ENCODE results near the gene PLCH1. TPM values are rescaled to one million over a fixed set of nuclear protein-coding genes. Genes with fewer than 3 reads are reported as not detected.

PLCH1 gene
- total RNA-seq, 1 experiment from 2014 or later, result 4.1 TPM

DNA sequence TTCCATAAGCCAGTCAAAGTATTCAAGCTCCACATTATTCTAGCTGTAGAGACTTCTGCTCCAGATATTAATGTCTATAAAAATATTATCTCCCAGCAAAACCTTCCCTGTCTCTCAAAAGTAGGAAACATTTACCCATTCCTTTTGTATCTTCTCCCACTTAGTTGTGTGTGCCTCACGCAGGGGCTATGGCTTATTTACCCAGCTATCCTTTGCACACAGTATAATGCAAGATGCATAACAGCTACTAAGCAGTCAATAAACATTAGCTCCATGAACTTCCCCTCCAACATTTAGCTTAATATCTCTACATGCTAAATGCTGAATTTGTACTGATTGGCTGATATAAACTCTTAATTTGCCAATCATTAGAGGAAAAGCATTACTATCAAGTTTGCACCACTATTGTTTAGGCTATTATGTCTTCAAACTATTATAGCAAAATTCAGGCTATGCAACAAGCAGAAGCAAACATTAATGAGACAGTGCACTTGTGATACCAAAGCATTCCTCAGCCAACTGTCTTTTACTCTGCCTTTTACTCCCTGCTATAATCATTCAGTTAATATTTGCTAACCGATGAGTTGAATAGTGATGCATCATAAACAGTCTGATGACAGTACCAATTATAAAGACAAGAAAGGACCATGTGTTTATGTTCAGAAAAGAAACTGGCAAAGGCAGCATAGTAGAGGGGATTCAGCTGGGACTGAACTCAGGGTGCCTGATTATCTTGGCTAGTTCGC is 81.2 kb downstream of the PLCH1 start:
- ATAC-seq (peak; percentile 39), DNase-seq (peak; percentile 38)
- no peak overlapping the region; the same call in 1 of the 2 replicates for H3K27ac ChIP-seq (ENCODE audit: low read length)
- no peak overlapping the region for H3K4me2 ChIP-seq (ENCODE audit: low read length)
- POLR2A ChIA-PET (ENCODE audit: unreplicated experiment), result interaction anchor here (0.6 kb wide), 1 partner anchor 41 kb away, joined by 3 read pairs; no protein-coding TSS in a partner anchor
- H3K36me3 ChIP-seq (ENCODE audit: low read depth, low read length), result no peaks in the 10 kb centered on the region
- H3K79me2 ChIP-seq (ENCODE audit: low read length), result no peaks in the 10 kb centered on the region
- H3F3A ChIP-seq (ENCODE audit: low read length, unreplicated experiment), result no peaks in the 10 kb centered on the region
- H3K9ac ChIP-seq (ENCODE audit: low read length), result no peak overlapping the region
- TF ChIP-seq EZH2phosphoT487 (IDR thresholded peaks at IDR 0.05; ENCODE audit: borderline replicate concordance, low read length) (no peak), EZH2 (IDR thresholded peaks at IDR 0.05; ENCODE audit: low read length, unreplicated experiment) (no peak)
- TF ChIP-seq, protein P1, sequence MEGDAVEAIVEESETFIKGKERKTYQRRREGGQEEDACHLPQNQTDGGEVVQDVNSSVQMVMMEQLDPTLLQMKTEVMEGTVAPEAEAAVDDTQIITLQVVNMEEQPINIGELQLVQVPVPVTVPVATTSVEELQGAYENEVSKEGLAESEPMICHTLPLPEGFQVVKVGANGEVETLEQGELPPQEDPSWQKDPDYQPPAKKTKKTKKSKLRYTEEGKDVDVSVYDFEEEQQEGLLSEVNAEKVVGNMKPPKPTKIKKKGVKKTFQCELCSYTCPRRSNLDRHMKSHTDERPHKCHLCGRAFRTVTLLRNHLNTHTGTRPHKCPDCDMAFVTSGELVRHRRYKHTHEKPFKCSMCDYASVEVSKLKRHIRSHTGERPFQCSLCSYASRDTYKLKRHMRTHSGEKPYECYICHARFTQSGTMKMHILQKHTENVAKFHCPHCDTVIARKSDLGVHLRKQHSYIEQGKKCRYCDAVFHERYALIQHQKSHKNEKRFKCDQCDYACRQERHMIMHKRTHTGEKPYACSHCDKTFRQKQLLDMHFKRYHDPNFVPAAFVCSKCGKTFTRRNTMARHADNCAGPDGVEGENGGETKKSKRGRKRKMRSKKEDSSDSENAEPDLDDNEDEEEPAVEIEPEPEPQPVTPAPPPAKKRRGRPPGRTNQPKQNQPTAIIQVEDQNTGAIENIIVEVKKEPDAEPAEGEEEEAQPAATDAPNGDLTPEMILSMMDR (conservative IDR thresholded peaks at IDR 0.05; ENCODE audit: low read depth, low read length), result no peak
- no peak overlapping the region for H2AFZ ChIP-seq (ENCODE audit: low read length)
- H3K9me3 ChIP-seq (ENCODE audit: low read length), result no peaks in the 10 kb centered on the region
- BruUV-seq (replicated peaks), result no TSS peak
- H4K20me1 ChIP-seq (ENCODE audit: low read length), result no peaks in the 10 kb centered on the region
- intact Hi-C loops (cut with micrococcal nuclease), result no loop called here
- H3K4me3 ChIP-seq (ENCODE audit: low read length), result no peak overlapping the region
- H3K4me1 ChIP-seq (ENCODE audit: insufficient read depth, low read length), result peaks cover 27% of the 10 kb centered on the region
- CTCF ChIA-PET, result interaction anchor here (0.5 kb wide), 1 partner anchor 112 kb away, joined by 9 read pairs; no protein-coding TSS in a partner anchor
- H3K27me3 ChIP-seq (ENCODE audit: low read length), result no peaks in the 10 kb centered on the region
- no peaks in the 10 kb centered on the region for H3K9me2 ChIP-seq (replicated peaks; ENCODE audit: low read length)

DNA sequence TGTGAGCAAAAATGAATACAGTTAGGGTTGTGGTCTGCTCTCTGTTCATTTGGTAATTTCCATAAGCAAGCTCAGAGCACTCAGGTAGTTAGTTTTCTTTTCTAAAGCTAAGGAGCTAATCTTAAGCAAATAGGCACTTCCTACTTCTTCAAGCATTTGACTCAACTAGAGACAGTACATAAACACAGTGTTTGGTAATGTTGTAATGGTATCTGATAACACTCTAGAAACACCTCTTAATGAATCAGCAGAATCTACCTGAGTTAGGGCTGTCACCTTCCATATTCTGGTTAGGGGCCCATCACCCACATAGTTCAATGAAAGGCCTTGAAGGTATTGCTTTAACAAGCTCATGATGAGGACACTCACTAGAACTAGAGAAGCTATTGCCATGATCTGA is 83.1 kb downstream of the PLCH1 start:
- Histone ChIP-seq H3K4me2 (ENCODE audit: low read length) (no peak overlapping the region), H3K4me3 (ENCODE audit: low read length) (no peak overlapping the region), H3K9ac (ENCODE audit: low read length) (no peak overlapping the region), H3K4me1 (ENCODE audit: insufficient read depth, low read length) (peaks cover 27% of the 10 kb centered on the region), H3K27me3 (ENCODE audit: low read length) (no peaks in the 10 kb centered on the region), H3K27ac (ENCODE audit: low read length) (no peak overlapping the region), H3K36me3 (ENCODE audit: low read depth, low read length) (no peaks in the 10 kb centered on the region), H4K20me1 (ENCODE audit: low read length) (no peaks in the 10 kb centered on the region), H3F3A (ENCODE audit: low read length, unreplicated experiment) (no peaks in the 10 kb centered on the region), H3K9me3 (ENCODE audit: low read length) (no peaks in the 10 kb centered on the region), H2AFZ (ENCODE audit: low read length) (no peak overlapping the region), H3K79me2 (ENCODE audit: low read length) (no peaks in the 10 kb centered on the region), H3K9me2 (replicated peaks; ENCODE audit: low read length) (no peaks in the 10 kb centered on the region)
- ChIA-PET POLR2A (ENCODE audit: unreplicated experiment) (no interaction called here), CTCF (interaction anchor here (0.6 kb wide), 2 partner anchors 110 to 279 kb away, joined by 3 read pairs; no protein-coding TSS in a partner anchor)
- BruUV-seq (replicated peaks), result no TSS peak
- DNase-seq (no peak), ATAC-seq (no peak)
- TF ChIP-seq, protein P1 (conservative IDR thresholded peaks at IDR 0.05; ENCODE audit: low read depth, low read length), result no peak
- TF ChIP-seq EZH2phosphoT487 (IDR thresholded peaks at IDR 0.05; ENCODE audit: borderline replicate concordance, low read length) (no peak), EZH2 (IDR thresholded peaks at IDR 0.05; ENCODE audit: low read length, unreplicated experiment) (no peak)
- intact Hi-C loops (cut with micrococcal nuclease), result no loop called here

DNA sequence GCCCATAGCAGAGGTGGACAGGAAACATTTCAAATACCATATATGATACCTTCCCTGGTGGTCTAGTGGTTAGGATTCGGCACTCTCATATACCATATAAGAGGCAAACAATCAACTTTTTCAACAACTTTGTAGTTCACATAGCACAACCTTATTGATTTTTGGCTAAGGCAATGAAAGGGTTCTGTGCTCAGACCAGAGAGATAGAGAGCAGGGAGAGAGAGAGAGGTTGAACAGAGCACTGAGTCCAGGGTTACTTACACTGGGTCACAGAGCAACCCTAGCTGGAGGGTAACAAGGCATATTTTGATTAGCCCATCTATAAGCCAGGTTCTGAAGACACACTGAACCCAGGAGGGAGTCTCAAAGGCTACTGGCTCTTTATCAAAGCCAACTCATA is 83.8 kb downstream of the PLCH1 start:
- DNase-seq (no peak), ATAC-seq (no peak)
- CTCF ChIA-PET, result interaction anchor here (0.6 kb wide), 2 partner anchors 109 to 278 kb away, joined by 3 read pairs; no protein-coding TSS in a partner anchor
- intact Hi-C loops (cut with micrococcal nuclease), result no loop called here
- Histone ChIP-seq H3K27me3 (ENCODE audit: low read length) (no peaks in the 10 kb centered on the region), H3K4me2 (ENCODE audit: low read length) (no peak overlapping the region), H3K27ac (ENCODE audit: low read length) (no peak overlapping the region), H3K79me2 (ENCODE audit: low read length) (no peaks in the 10 kb centered on the region), H2AFZ (ENCODE audit: low read length) (no peak overlapping the region), H3K4me3 (ENCODE audit: low read length) (no peak overlapping the region), H3K9me3 (ENCODE audit: low read length) (no peaks in the 10 kb centered on the region), H3F3A (ENCODE audit: low read length, unreplicated experiment) (no peaks in the 10 kb centered on the region), H4K20me1 (ENCODE audit: low read length) (no peaks in the 10 kb centered on the region), H3K36me3 (ENCODE audit: low read depth, low read length) (no peaks in the 10 kb centered on the region), H3K4me1 (ENCODE audit: insufficient read depth, low read length) (peaks cover 27% of the 10 kb centered on the region), H3K9ac (ENCODE audit: low read length) (no peak overlapping the region), H3K9me2 (replicated peaks; ENCODE audit: low read length) (no peaks in the 10 kb centered on the region)
- no TSS peak for BruUV-seq (replicated peaks)
- POLR2A ChIA-PET (ENCODE audit: unreplicated experiment), result no interaction called here
- TF ChIP-seq EZH2phosphoT487 (IDR thresholded peaks at IDR 0.05; ENCODE audit: borderline replicate concordance, low read length), result no peak
- TF ChIP-seq, protein P1 (conservative IDR thresholded peaks at IDR 0.05; ENCODE audit: low read depth, low read length), result no peak
- no peak for TF ChIP-seq EZH2 (IDR thresholded peaks at IDR 0.05; ENCODE audit: low read length, unreplicated experiment)
